GM12865 (cell line): ENCODE data around the gene GDPD5.

ENCODE experiments used
- DNase-seq: peaks from one replicate; pipeline ENCODE4 v3.0.0; 2010; ENCODE audit warnings: low read depth
- H3K4me3 ChIP-seq: 2 replicates; pipeline ENCODE4 v1.5.1; 2011; ENCODE audit warnings: mild to moderate bottlenecking, low read depth, low read length, control low read depth
- CTCF ChIP-seq: IDR thresholded peaks from 2 replicates; pipeline ENCODE4 v1.5.1; 2011; ENCODE audit warnings: low read length, control low read depth, low read depth, inconsistent platforms; ENCODE audit not compliant: insufficient read depth; ENCODE audit errors: missing control alignments

The GDPD5 gene

GRCh38 chr11:75567971-75568370 is 42.2 kb upstream of the GDPD5 start:
- H3K4me3 ChIP-seq, result no peak overlapping the region
- no peak for DNase-seq
- no peak for TF ChIP-seq CTCF

- no peak for DNase-seq
- no peak for TF ChIP-seq CTCF
- no peak overlapping the region for H3K4me3 ChIP-seq
Observed at GRCh38 chr11:75566763-75567279, 41.1 kb upstream of the GDPD5 start.

- no peak overlapping the region for H3K4me3 ChIP-seq
- no peak for DNase-seq
- no peak for TF ChIP-seq CTCF
Observed at GRCh38 chr11:75565916-75566762, 40.4 kb upstream of the GDPD5 start.

GRCh38 chr11:75565221-75565814 is 39.6 kb upstream of the GDPD5 start:
- H3K4me3 ChIP-seq, result no peak overlapping the region
- no peak for TF ChIP-seq CTCF
- DNase-seq, result no peak

- TF ChIP-seq CTCF, result no peak
- H3K4me3 ChIP-seq, result no peak overlapping the region
- no peak for DNase-seq
Observed at GRCh38 chr11:75563978-75564552, 38.3 kb upstream of the GDPD5 start.

- TF ChIP-seq CTCF, result no peak
- no peak for DNase-seq
- peak overlapping the region; percentile 75 for H3K4me3 ChIP-seq
Observed at GRCh38 chr11:75563501-75563977, 37.8 kb upstream of the GDPD5 start.
